ENCODE data around the gene PRR29.

DNA sequence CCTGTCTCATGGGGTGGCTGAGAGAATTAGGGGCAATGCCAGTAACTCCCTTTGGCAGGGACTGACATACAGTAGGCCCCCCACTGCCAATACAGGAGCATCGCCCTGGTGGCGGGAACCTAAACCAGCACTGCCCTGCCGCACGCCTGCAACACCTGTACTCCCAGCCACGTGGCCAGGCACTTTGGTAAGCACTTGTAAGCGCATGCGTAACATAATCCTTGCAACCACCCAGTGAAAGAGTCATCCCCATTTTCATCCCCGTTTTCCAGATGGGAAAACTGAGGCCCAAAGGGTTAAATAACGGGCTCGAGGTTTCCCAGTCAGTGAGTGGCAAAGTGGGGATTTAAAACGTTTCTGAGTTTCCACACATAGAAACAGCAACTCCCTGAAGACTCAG lies 42.9 kb upstream of the PRR29 start:
- no peak for TF ChIP-seq EZH2 (IDR thresholded peaks at IDR 0.05; ENCODE audit: borderline replicate concordance, low read length)
- TF ChIP-seq, protein P1, sequence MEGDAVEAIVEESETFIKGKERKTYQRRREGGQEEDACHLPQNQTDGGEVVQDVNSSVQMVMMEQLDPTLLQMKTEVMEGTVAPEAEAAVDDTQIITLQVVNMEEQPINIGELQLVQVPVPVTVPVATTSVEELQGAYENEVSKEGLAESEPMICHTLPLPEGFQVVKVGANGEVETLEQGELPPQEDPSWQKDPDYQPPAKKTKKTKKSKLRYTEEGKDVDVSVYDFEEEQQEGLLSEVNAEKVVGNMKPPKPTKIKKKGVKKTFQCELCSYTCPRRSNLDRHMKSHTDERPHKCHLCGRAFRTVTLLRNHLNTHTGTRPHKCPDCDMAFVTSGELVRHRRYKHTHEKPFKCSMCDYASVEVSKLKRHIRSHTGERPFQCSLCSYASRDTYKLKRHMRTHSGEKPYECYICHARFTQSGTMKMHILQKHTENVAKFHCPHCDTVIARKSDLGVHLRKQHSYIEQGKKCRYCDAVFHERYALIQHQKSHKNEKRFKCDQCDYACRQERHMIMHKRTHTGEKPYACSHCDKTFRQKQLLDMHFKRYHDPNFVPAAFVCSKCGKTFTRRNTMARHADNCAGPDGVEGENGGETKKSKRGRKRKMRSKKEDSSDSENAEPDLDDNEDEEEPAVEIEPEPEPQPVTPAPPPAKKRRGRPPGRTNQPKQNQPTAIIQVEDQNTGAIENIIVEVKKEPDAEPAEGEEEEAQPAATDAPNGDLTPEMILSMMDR (conservative IDR thresholded peaks at IDR 0.05 in 1 of 2, IDR thresholded peaks at IDR 0.05 in 1 of 2; ENCODE audit: extremely low read depth in 1 of 2, insufficient read depth in 1 of 2, low read depth in 1 of 2, low read length in 2 of 2) = no peak
